Suppressor macrophage (primary cell): Measurements from ENCODE around the gene MAGEF1.

Source experiments
- DNase-seq, 4 experiments: peaks; one replicate each; pipeline ENCODE4 v3.0.0-alpha.2; 2020 to 2022

MAGEF1 gene

GRCh38 chr3:184663756-184664155, 48.1 kb downstream of the MAGEF1 start:
- no peak for DNase-seq

GRCh38 chr3:184663356-184663755, 48.5 kb downstream of the MAGEF1 start:
- no peak for DNase-seq

- DNase-seq = no peak
Measured at GRCh38 chr3:184662187-184662586, 49.7 kb downstream of the MAGEF1 start.

- DNase-seq = peak in 2 of 4 experiments; percentile 19 to 36
Measured at GRCh38 chr3:184660931-184661330, 50.9 kb downstream of the MAGEF1 start.
